ENCODE measurements around the gene CFDP1.
A peak's percentile ranks its signal among the peaks of the same experiment; 100 is the strongest.

GRCh38 chr16:75306099-75306762 is 127.1 kb downstream of the CFDP1 start:
- no peak for TF ChIP-seq CTCF (IDR thresholded peaks at IDR 0.05)
- TF ChIP-seq POLR2A (IDR thresholded peaks at IDR 0.05) = peak; percentile 58
